Glomerular visceral epithelial cell (primary cell): ENCODE measurements around the gene LCE7A.

Experiments
- DNase-seq: peaks from one replicate; pipeline ENCODE4 v3.0.0-alpha.2; 2016; ENCODE audit errors: extremely low spot score

The LCE7A gene

GRCh38 chr1:152880316-152880715, 20.5 kb downstream of the LCE7A start:
- DNase-seq: no peak

- no peak for DNase-seq
These were observed 21.1 kb downstream of the LCE7A start for GRCh38 chr1:152880907-152881306.

GRCh38 chr1:152884085-152884484, 24.3 kb downstream of the LCE7A start:
- no peak for DNase-seq

- DNase-seq: no peak
These were observed 24.7 kb downstream of the LCE7A start for GRCh38 chr1:152884506-152884905.

GRCh38 chr1:152884966-152885624, 25.3 kb downstream of the LCE7A start:
- no peak for DNase-seq

GRCh38 chr1:152886085-152886484, 26.3 kb downstream of the LCE7A start:
- DNase-seq: no peak

- no peak for DNase-seq
These were observed 27.1 kb downstream of the LCE7A start for GRCh38 chr1:152886758-152887409.

- no peak for DNase-seq
These were observed 28.3 kb downstream of the LCE7A start for GRCh38 chr1:152888126-152888525.

GRCh38 chr1:152899027-152899426, 39.2 kb downstream of the LCE7A start:
- DNase-seq: no peak

GRCh38 chr1:152899883-152900282, 40.1 kb downstream of the LCE7A start:
- no peak for DNase-seq

- no peak for DNase-seq
These were observed 41.8 kb downstream of the LCE7A start for GRCh38 chr1:152901631-152902030.

- DNase-seq: no peak
These were observed 42.8 kb downstream of the LCE7A start for GRCh38 chr1:152902636-152903035.

- no peak for DNase-seq
These were observed 45.1 kb downstream of the LCE7A start for GRCh38 chr1:152904688-152905440.

- peak; percentile 65 for DNase-seq
These were observed 46.3 kb downstream of the LCE7A start for GRCh38 chr1:152906023-152906565.

GRCh38 chr1:152907686-152908601, 48.1 kb downstream of the LCE7A start, which contains the start of gene IVL:
IVL (plus strand) TSS chr1:152908546; CDS start chr1:152909798, 1,252 bp downstream.
- DNase-seq: peak; percentile 12

GRCh38 chr1:152909206-152909605, 49.4 kb downstream of the LCE7A start:
- no peak for DNase-seq
